ENCODE data around the gene NRXN3.

DNA sequence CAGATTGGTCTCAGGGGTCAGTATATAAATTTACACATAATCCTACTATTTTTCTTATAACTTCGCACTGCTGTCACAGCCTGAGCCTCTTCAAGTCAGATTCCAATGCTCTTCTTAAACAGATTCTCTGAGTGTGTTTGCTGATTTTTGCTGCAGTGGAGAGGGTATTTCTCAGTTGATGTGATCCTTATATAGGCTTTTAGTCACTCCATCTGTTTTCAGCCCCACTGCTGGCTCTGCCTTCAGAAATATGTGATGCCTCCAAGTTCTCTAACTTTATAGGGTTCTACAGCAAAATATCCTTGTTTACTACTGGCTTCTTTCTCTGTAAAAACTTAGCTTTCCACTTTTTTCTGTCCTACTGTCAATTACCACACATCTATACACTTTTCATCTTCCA lies 702.7 kb downstream of the NRXN3 start:
- TF ChIP-seq, protein P1, sequence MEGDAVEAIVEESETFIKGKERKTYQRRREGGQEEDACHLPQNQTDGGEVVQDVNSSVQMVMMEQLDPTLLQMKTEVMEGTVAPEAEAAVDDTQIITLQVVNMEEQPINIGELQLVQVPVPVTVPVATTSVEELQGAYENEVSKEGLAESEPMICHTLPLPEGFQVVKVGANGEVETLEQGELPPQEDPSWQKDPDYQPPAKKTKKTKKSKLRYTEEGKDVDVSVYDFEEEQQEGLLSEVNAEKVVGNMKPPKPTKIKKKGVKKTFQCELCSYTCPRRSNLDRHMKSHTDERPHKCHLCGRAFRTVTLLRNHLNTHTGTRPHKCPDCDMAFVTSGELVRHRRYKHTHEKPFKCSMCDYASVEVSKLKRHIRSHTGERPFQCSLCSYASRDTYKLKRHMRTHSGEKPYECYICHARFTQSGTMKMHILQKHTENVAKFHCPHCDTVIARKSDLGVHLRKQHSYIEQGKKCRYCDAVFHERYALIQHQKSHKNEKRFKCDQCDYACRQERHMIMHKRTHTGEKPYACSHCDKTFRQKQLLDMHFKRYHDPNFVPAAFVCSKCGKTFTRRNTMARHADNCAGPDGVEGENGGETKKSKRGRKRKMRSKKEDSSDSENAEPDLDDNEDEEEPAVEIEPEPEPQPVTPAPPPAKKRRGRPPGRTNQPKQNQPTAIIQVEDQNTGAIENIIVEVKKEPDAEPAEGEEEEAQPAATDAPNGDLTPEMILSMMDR (conservative IDR thresholded peaks at IDR 0.05): no peak
- TF ChIP-seq EZH2 (IDR thresholded peaks at IDR 0.05; ENCODE audit: low read depth): no peak

All from PC-9 (cell line).